GM12878 (cell line): ENCODE measurements around the gene IFIT1. TPM values are rescaled to one million over a fixed set of nuclear protein-coding genes. Genes with fewer than 3 reads are reported as not detected.
A peak's percentile ranks its signal among the peaks of the same experiment; 100 is the strongest.

Experiments
- ATAC-seq: fragments of 200-7000 bp; cut with Tn5 transposase; 3 replicates; pipeline ENCODE4 v1.9.1; 2020; ENCODE audit warnings: mild to moderate bottlenecking, moderate library complexity
- BruUV-seq: library from RNA; stranded (reverse); fragments of 400-500 nt; replicated peaks from 2 replicates; lab custom pipeline; 2021; lab: Mats Ljungman, UMichigan
- CTCF ChIA-PET: fragments of 300-600 bp; sonication (Branson Sonifier 250); formaldehyde crosslinking; extraction: SDS; loops from one replicate; lab custom pipeline; 2021; ENCODE audit warnings: inconsistent platforms; lab: Yijun Ruan, JAX
- POLR2A ChIA-PET: fragments of 350-600 bp; formaldehyde crosslinking; extraction: SDS; loops from one replicate; lab custom pipeline; 2021; ENCODE audit warnings: inconsistent platforms; lab: Charles Lee
- RAD21 ChIA-PET: fragments of 300-600 bp; sonication (Branson Sonifier 250); formaldehyde crosslinking; loops from one replicate; lab custom pipeline; 2023; ENCODE audit warnings: antibody characterized with exemption; ENCODE audit not compliant: unreplicated experiment; lab: Charles Lee
- SMC1A ChIA-PET: fragments of 300-600 bp; sonication (Branson Sonifier 250); formaldehyde crosslinking; loops from one replicate; lab custom pipeline; 2023; ENCODE audit not compliant: unreplicated experiment, uncharacterized antibody; lab: Charles Lee
- DNase-seq: peaks from one replicate; pipeline ENCODE4 v3.0.0-alpha.2; 2011; ENCODE audit warnings: low read depth, low spot score
- FAIRE-seq: peaks from 3 replicates; lab custom pipeline; 2011; peaks lifted over from hg19 to GRCh38; lab: Jason Lieb, UNC
- H2AFZ ChIP-seq: 2 replicates; pipeline ENCODE4 v1.6.0; 2011; ENCODE audit warnings: low read depth, low read length, control low read depth; ENCODE audit not compliant: control insufficient read depth
- H3K27ac ChIP-seq: 2 replicates; pipeline ENCODE4 v1.5.1; 2011; ENCODE audit warnings: control low read depth; ENCODE audit not compliant: control insufficient read depth, insufficient read depth
- H3K27me3 ChIP-seq, 2 experiments: replicated peaks in 1 of 2; 2 replicates each; pipeline versions ENCODE4 v1.6.0 to v1.6.1; 2011; ENCODE audit warnings: low read length in 1 of 2; ENCODE audit not compliant: control insufficient read depth in 2 of 2, insufficient read depth in 2 of 2
- H3K36me3 ChIP-seq, 2 experiments: 2 replicates each; pipeline ENCODE4 v1.5.1; 2011; ENCODE audit warnings: low read length in 1 of 2; ENCODE audit not compliant: control insufficient read depth in 2 of 2, insufficient read depth in 2 of 2
- H3K4me1 ChIP-seq: 2 replicates; pipeline ENCODE4 v1.6.1; 2011; ENCODE audit warnings: mild to moderate bottlenecking, low read length, moderate library complexity, mixed read lengths; ENCODE audit not compliant: control insufficient read depth, insufficient read depth
- H3K4me2 ChIP-seq: 2 replicates; pipeline ENCODE4 v1.6.0; 2011; ENCODE audit warnings: control low read depth; ENCODE audit not compliant: control insufficient read depth, insufficient read depth
- H3K4me3 ChIP-seq: fragments of 200-600 bp; sonication (generic); 2 replicates; pipeline ENCODE4 v1.5.1; 2016
- H3K79me2 ChIP-seq: 2 replicates; pipeline ENCODE4 v1.6.0; 2011; ENCODE audit warnings: low read length; ENCODE audit not compliant: control insufficient read depth, insufficient read depth
- H3K9ac ChIP-seq: 2 replicates; pipeline ENCODE4 v1.8.0; 2011; ENCODE audit warnings: low read length, control low read depth, mixed read lengths; ENCODE audit not compliant: control insufficient read depth, insufficient read depth
- H3K9me3 ChIP-seq: replicated peaks from 3 replicates; pipeline ENCODE4 v1.5.1; 2011; ENCODE audit warnings: mild to moderate bottlenecking, low read length; ENCODE audit not compliant: control insufficient read depth, insufficient read depth
- H4K20me1 ChIP-seq: 2 replicates; pipeline ENCODE4 v1.6.0; 2011; ENCODE audit not compliant: control insufficient read depth, insufficient read depth
- CBX5 ChIP-seq: sonication (generic); IDR thresholded peaks from 2 replicates; pipeline ENCODE4 v1.6.1; 2016; ENCODE audit warnings: low read depth, moderate library complexity, mild to moderate bottlenecking, inconsistent platforms
- CTCF ChIP-seq, 3 experiments: IDR thresholded peaks in 2 of 3; conservative IDR thresholded peaks in 1 of 3; 2 replicates each; pipeline ENCODE4 v1.5.1; 2011; ENCODE audit warnings: low read depth in 3 of 3, low read length in 3 of 3, mild to moderate bottlenecking in 3 of 3, control low read depth in 2 of 3, moderate library complexity in 2 of 3, inconsistent platforms in 1 of 3, mixed read lengths in 1 of 3; ENCODE audit not compliant: control insufficient read depth in 2 of 3, insufficient read depth in 1 of 3; ENCODE audit errors: extremely low read depth in 1 of 3
- MYC ChIP-seq: IDR thresholded peaks from 2 replicates; pipeline ENCODE4 v1.6.1; 2011; ENCODE audit warnings: mild to moderate bottlenecking, low read length, moderate library complexity, inconsistent platforms; ENCODE audit not compliant: insufficient read depth, insufficient replicate concordance, insufficient read length, severe bottlenecking
- NR2C2 ChIP-seq: IDR thresholded peaks from 2 replicates; pipeline ENCODE4 v1.6.1; 2011; ENCODE audit warnings: borderline replicate concordance, low read depth; ENCODE audit not compliant: control insufficient read depth, insufficient read length
- PAX8 ChIP-seq: fragments of 450-650 bp; IDR thresholded peaks from 2 replicates; pipeline ENCODE4 v1.6.1; 2017; ENCODE audit warnings: mild to moderate bottlenecking, moderate library complexity
- PBX3 ChIP-seq: IDR thresholded peaks from 2 replicates; pipeline ENCODE4 v1.6.1; 2011; ENCODE audit warnings: mild to moderate bottlenecking, low read depth, low read length, moderate library complexity; ENCODE audit not compliant: insufficient replicate concordance
- RAD21 ChIP-seq: IDR thresholded peaks from 2 replicates; pipeline ENCODE4 v1.6.1; 2011; ENCODE audit warnings: mild to moderate bottlenecking, low read depth, low read length, moderate library complexity; ENCODE audit not compliant: insufficient read depth
- SKIL ChIP-seq: fragments of 450-650 bp; IDR thresholded peaks from 2 replicates; pipeline ENCODE4 v1.6.1; 2017; ENCODE audit warnings: mild to moderate bottlenecking, low read depth, inconsistent platforms; ENCODE audit not compliant: poor library complexity, severe bottlenecking
- SMC3 ChIP-seq: IDR thresholded peaks from 2 replicates; pipeline ENCODE4 v1.6.1; 2011; ENCODE audit warnings: low read length, improper control_type of control experiment, borderline replicate concordance
- WGBS: methylation state at CpG from one replicate; pipeline ENCODE4 v1.1.6; 2016; ENCODE audit warnings: low lambda C conversion rate; ENCODE audit not compliant: insufficient replicate concordance, insufficient coverage; ENCODE audit errors: missing lambda C conversion rate; 5-methylcytosine and 5-hydroxymethylcytosine counted together
- in situ Hi-C: fragments of 300-500 bp; cut with MboI; formaldehyde crosslinking; loops from 9 replicates; pipeline ENCODE4 v1.14.3; 2018; ENCODE audit warnings: mixed read lengths
- intact Hi-C: fragments of 100-400 bp; cut with micrococcal nuclease; formaldehyde crosslinking; loops from one replicate; pipeline ENCODE4 v1.14.2; 2022; ENCODE audit not compliant: unreplicated experiment
- polyA plus RNA-seq, 11 experiments: library from polyadenylated mRNA; depleted of rRNA in 4 of 11; unstranded in 6 of 11; stranded (reverse) in 5 of 11; fragments of >200 nt; fragmentation: Nextera tagmentation in 4 of 11; fragmentation: Illumina TruSeq in 1 of 11; extraction: Ambion mirVana in 4 of 11; extraction: Trizol in 1 of 11; gene quantifications; 1 replicate in 1 of 11; 2 replicates in 10 of 11; pipeline versions ENCODE4 v1.2.1 to v1.2.3, GENCODE V29; 2011 to 2016; ENCODE audit warnings: inconsistent platforms in 2 of 11, missing spikeins in 2 of 11, low read depth in 1 of 11
- total RNA-seq, 4 experiments: library from RNA; depleted of rRNA in 3 of 4; stranded (reverse); fragments of >200 nt in 3 of 4; fragmentation: Illumina TruSeq in 1 of 4; extraction: Trizol in 1 of 4; gene quantifications; 2 replicates each; pipeline versions ENCODE4 v1.2.1 to v1.2.3, GENCODE V29; 2013 to 2021

Gene IFIT1
- total and polyA plus RNA-seq, 10 of the 15 experiments (the other 5 are each of a cell fraction or from before 2014, with no cell fraction given) = 13.9 to 37.2 (median 22.3) TPM

GRCh38 chr10:89426230-89426868, 33.9 kb downstream of the IFIT1 start:
- POLR2A ChIA-PET = no interaction called here
- FAIRE-seq (peak; percentile 70), DNase-seq (no peak), ATAC-seq (peak; percentile 87)
- BruUV-seq = no TSS peak
- Histone ChIP-seq H3K9ac (no peak overlapping the region), H3K9me3 (no peaks in the 10 kb centered on the region), H3K4me2 (no peak overlapping the region), H3K36me3 (no peaks in the 10 kb centered on the region; a peak in 1 of 4 replicates), H2AFZ (no peak overlapping the region), H4K20me1 (no peaks in the 10 kb centered on the region), H3K4me3 (no peak overlapping the region), H3K27ac (no peak overlapping the region), H3K4me1 (no peaks in the 10 kb centered on the region), H3K27me3 (no peaks in the 10 kb centered on the region), H3K79me2 (no peaks in the 10 kb centered on the region)
- RAD21 ChIA-PET = no interaction called here
- in situ Hi-C loops (loop anchor here (10.0 kb wide), 1 partner anchor 128 kb away; no protein-coding TSS in a partner anchor), intact Hi-C loops (loop anchor here (1.0 to 10.0 kb wide), 3 partner anchors 138 to 368 kb away; partner anchors contain the start of gene KIF20B)
- CTCF ChIA-PET = interaction anchor here (0.9 to 1.8 kb wide), 4 partner anchors 8 to 180 kb away, joined by 3 to 5 read pairs (median 4); no protein-coding TSS in a partner anchor
- SMC1A ChIA-PET = interaction anchor here (0.6 to 2.0 kb wide), 3 partner anchors 38 to 182 kb away, joined by 3 to 6 read pairs (median 3); no protein-coding TSS in a partner anchor
- TF ChIP-seq RAD21 (peak; percentile 86), PAX8 (no peak), MYC (no peak), SMC3 (peak; percentile 73), NR2C2 (no peak), CTCF (IDR thresholded peaks at IDR 0.05 in 2 of 3, conservative IDR thresholded peaks at IDR 0.05 in 1 of 3; ENCODE audit: control insufficient read depth in 2 of 3, extremely low read depth in 1 of 3, insufficient read depth in 1 of 3, low read depth in 3 of 3, low read length in 3 of 3) (peak; percentile 66 to 85 (median 79); a peak in 4 of 6 replicates), PBX3 (no peak), SKIL (peak; percentile 29), CBX5 (no peak)
- WGBS = 58% methylated on average over 5 of the region's 5 CpGs
